A673 (cell line): ENCODE data around the gene CNTN3. TPM values are rescaled to one million over a fixed set of nuclear protein-coding genes. Genes with fewer than 3 reads are reported as not detected.

Experiments used
- BruUV-seq: library from RNA; stranded (reverse); fragments of 400-500 nt; replicated peaks from 2 replicates; lab custom pipeline; 2021; lab: Mats Ljungman, UMichigan
- CTCF ChIA-PET: fragments of 300-600 bp; sonication (Branson Sonifier 250); formaldehyde crosslinking; loops from one replicate; lab custom pipeline; 2022; ENCODE audit warnings: antibody characterized with exemption; lab: Charles Lee
- POLR2A ChIA-PET: fragments of 300-600 bp; sonication (Branson Sonifier 250); formaldehyde crosslinking; loops from one replicate; lab custom pipeline; 2022; ENCODE audit warnings: antibody characterized with exemption; ENCODE audit not compliant: low non-redundant PET; lab: Charles Lee
- DNase-seq: peaks from one replicate; pipeline ENCODE4 v3.0.0-alpha.2; 2015; ENCODE audit warnings: low spot score
- H3K27ac ChIP-seq: fragments of 200-600 bp; sonication (generic); 2 replicates; pipeline ENCODE4 v1.5.1; 2016; ENCODE audit warnings: mixed run types, low read depth, mild to moderate bottlenecking, mixed read lengths, antibody characterized with exemption, low read length; ENCODE audit not compliant: poor library complexity, severe bottlenecking
- H3K27me3 ChIP-seq: fragments of 200-600 bp; sonication (generic); replicated peaks from 2 replicates; pipeline ENCODE4 v1.6.1; 2017; ENCODE audit warnings: mixed run types, low read depth, mild to moderate bottlenecking, mixed read lengths, antibody characterized with exemption, low read length; ENCODE audit not compliant: insufficient read depth, poor library complexity
- H3K36me3 ChIP-seq: fragments of 200-600 bp; sonication (generic); 2 replicates; pipeline ENCODE4 v1.6.1; 2016; ENCODE audit warnings: mixed run types, mild to moderate bottlenecking, mixed read lengths, antibody characterized with exemption, low read length; ENCODE audit not compliant: insufficient read depth, poor library complexity, severe bottlenecking
- H3K4me1 ChIP-seq: fragments of 200-600 bp; sonication (generic); 2 replicates; pipeline ENCODE4 v1.6.1; 2017; ENCODE audit warnings: mixed run types, mild to moderate bottlenecking, mixed read lengths, antibody characterized with exemption, low read length; ENCODE audit not compliant: insufficient read depth, poor library complexity, severe bottlenecking
- H3K4me3 ChIP-seq: fragments of 200-600 bp; sonication (generic); 2 replicates; pipeline ENCODE4 v1.5.1; 2016; ENCODE audit warnings: low read depth, mixed run types, mild to moderate bottlenecking, mixed read lengths, low read length; ENCODE audit not compliant: poor library complexity, severe bottlenecking
- H3K9me3 ChIP-seq: fragments of 200-600 bp; sonication (generic); 2 replicates; pipeline ENCODE4 v1.6.1; 2016; ENCODE audit warnings: mixed run types, low read depth, mild to moderate bottlenecking, mixed read lengths, antibody characterized with exemption, low read length; ENCODE audit not compliant: poor library complexity, severe bottlenecking
- CTCF ChIP-seq: fragments of 300-800, 200-600 bp; sonication (generic); conservative IDR thresholded peaks from 2 replicates; pipeline ENCODE4 v1.5.1; 2017; ENCODE audit warnings: low read depth, mild to moderate bottlenecking, antibody characterized with exemption, low read length, moderate library complexity, mixed read lengths
- EZH2 ChIP-seq: fragments of 200-600 bp; sonication (generic); IDR thresholded peaks from 2 replicates; pipeline ENCODE4 v1.6.1; 2017; ENCODE audit warnings: borderline replicate concordance, low read depth, mild to moderate bottlenecking, mixed read lengths, antibody characterized with exemption, low read length; ENCODE audit not compliant: poor library complexity, severe bottlenecking
- intact Hi-C: fragments of 100-400 bp; cut with micrococcal nuclease; formaldehyde crosslinking; loops from one replicate; pipeline ENCODE4 v1.10.0; 2022; ENCODE audit not compliant: unreplicated experiment
- total RNA-seq: library from RNA; stranded (reverse); gene quantifications from 2 replicates; pipeline ENCODE4 v1.2.3, GENCODE V29; 2021

The CNTN3 gene
- total RNA-seq, 1 experiment from 2014 or later = 2.6 TPM

DNA sequence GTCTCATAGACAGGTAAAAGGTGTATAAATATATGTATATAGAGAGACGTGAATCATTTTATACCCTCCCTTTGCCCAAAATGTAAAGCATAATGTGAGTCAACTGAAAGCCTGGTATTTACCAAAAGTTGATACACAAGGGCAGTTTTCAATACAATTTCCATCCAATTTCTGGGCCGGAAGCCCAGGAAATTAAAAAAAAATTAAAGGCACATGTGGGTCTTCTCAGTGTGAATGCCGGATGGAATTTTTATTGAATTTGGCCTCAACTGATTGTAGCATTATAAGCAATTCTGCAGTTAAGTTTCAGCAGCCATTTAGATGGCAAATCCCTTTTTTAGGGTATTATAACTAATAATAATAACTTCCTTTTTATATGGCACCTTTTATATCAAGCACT is 3.3 kb upstream of the CNTN3 start:
- intact Hi-C loops = no loop called here
- peak; percentile 66 for DNase-seq
- H3K27me3 ChIP-seq = no peaks in the 10 kb centered on the region
- no TSS peak for BruUV-seq
- peaks cover 15% of the 10 kb centered on the region for H3K4me1 ChIP-seq
- no peaks in the 10 kb centered on the region for H3K36me3 ChIP-seq
- no peak for TF ChIP-seq EZH2
- TF ChIP-seq CTCF = no peak
- no peaks in the 10 kb centered on the region for H3K9me3 ChIP-seq
- POLR2A ChIA-PET = no interaction called here
- no peak overlapping the region for H3K4me3 ChIP-seq
- CTCF ChIA-PET = no interaction called here
- no peak overlapping the region for H3K27ac ChIP-seq

DNA sequence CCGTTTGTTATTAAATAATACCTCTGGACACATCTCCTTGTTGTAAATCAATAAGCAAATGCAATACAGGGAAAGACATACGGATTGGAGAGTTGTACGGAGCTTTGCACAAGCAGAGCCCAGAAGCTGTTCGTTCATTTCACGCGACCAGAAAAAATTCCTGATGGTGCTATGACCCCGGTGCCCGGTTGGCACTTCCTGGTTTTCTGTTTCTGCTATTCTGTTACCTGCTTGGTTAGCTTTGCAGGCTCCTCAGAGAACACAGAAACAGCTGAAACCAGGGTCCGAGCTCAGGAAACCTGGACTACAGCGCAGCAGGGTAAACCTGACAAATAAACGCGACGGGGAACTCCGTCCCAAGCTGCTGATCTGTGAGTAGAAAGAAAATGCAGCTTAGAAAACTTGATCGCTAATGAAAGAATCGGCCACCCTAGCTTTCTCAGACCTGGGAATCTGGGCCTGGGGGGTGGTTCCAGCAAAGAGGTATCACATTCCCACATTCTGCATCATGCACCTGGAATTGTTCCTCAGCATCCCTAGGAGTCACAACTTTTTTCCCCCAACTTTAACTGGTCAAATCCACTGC is 845 bp downstream of the CNTN3 start:
- no peak for TF ChIP-seq EZH2
- TF ChIP-seq CTCF = no peak
- peaks cover 15% of the 10 kb centered on the region for H3K4me1 ChIP-seq
- no peaks in the 10 kb centered on the region for H3K36me3 ChIP-seq
- no peaks in the 10 kb centered on the region for H3K9me3 ChIP-seq
- no TSS peak for BruUV-seq
- H3K4me3 ChIP-seq = peak overlapping the region; percentile 38
- intact Hi-C loops = no loop called here
- ChIA-PET CTCF (interaction anchor here (0.6 kb wide), 1 partner anchor 241 kb away, joined by 4 read pairs; no protein-coding TSS in a partner anchor), POLR2A (interaction anchor here (0.6 to 0.8 kb wide), 2 partner anchors 16 to 41 kb away, joined by 9 to 10 read pairs; no protein-coding TSS in a partner anchor)
- H3K27me3 ChIP-seq = no peaks in the 10 kb centered on the region
- no peak for DNase-seq
- no peak overlapping the region for H3K27ac ChIP-seq

GRCh38 chr3:74613060-74613459 is 1.4 kb downstream of the CNTN3 start:
- Histone ChIP-seq H3K27me3 (no peaks in the 10 kb centered on the region), H3K4me1 (peaks cover 15% of the 10 kb centered on the region), H3K9me3 (no peaks in the 10 kb centered on the region), H3K4me3 (peak overlapping the region; percentile 38), H3K36me3 (no peaks in the 10 kb centered on the region), H3K27ac (no peak overlapping the region)
- TF ChIP-seq EZH2 (no peak), CTCF (no peak)
- POLR2A ChIA-PET = interaction anchor here (0.6 to 0.8 kb wide), 2 partner anchors 16 to 42 kb away, joined by 9 to 10 read pairs; no protein-coding TSS in a partner anchor
- intact Hi-C loops = no loop called here
- no peak for DNase-seq
- CTCF ChIA-PET = interaction anchor here (0.6 kb wide), 1 partner anchor 241 kb away, joined by 4 read pairs; no protein-coding TSS in a partner anchor
- BruUV-seq = no TSS peak
